ENCODE data around the gene MAP3K6. TPM values are rescaled to one million over a fixed set of nuclear protein-coding genes. Genes with fewer than 3 reads are reported as not detected.
"Not testable (repeated sequence)": the region's sequence is repeated elsewhere in the genome, so short reads cannot be mapped to it uniquely, and the experiment has no call there.

Gene MAP3K6
- total RNA-seq, 2 donors from 2014 or later = 31.3 to 42.1 TPM

DNA sequence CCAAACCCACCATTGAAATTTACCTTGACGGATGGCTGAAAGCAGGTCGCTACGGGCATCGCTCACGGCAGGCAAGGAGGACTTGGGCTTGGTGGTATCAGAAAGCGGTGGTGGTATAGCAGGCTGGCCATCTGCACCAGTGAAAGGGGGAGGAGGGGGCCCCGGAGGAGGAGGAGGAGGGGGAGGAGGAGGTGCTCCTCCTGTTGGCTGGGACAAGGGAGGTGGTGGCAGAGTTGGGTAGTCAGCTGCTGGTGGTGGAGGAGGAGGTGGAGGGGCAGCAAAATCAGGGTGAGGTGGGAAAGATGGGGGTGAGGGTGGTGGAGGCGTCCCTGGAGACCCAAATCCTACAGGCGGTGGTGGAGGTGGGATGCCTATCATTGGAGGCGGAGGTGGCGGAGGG is 42.9 kb upstream of the MAP3K6 start:
- no peak overlapping the region for H3K4me3 ChIP-seq
- H3K4me1 ChIP-seq = peaks cover 3 to 43% of the 10 kb centered on the region in 2 donors
- H3K27me3 ChIP-seq = no peaks in the 10 kb centered on the region
- TF ChIP-seq, protein P1, sequence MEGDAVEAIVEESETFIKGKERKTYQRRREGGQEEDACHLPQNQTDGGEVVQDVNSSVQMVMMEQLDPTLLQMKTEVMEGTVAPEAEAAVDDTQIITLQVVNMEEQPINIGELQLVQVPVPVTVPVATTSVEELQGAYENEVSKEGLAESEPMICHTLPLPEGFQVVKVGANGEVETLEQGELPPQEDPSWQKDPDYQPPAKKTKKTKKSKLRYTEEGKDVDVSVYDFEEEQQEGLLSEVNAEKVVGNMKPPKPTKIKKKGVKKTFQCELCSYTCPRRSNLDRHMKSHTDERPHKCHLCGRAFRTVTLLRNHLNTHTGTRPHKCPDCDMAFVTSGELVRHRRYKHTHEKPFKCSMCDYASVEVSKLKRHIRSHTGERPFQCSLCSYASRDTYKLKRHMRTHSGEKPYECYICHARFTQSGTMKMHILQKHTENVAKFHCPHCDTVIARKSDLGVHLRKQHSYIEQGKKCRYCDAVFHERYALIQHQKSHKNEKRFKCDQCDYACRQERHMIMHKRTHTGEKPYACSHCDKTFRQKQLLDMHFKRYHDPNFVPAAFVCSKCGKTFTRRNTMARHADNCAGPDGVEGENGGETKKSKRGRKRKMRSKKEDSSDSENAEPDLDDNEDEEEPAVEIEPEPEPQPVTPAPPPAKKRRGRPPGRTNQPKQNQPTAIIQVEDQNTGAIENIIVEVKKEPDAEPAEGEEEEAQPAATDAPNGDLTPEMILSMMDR (IDR thresholded peaks at IDR 0.05) = no peak
- peaks cover 79% of the 10 kb centered on the region for H3K36me3 ChIP-seq
- no peak for DNase-seq (ENCODE audit: low spot score)
- H3K9me3 ChIP-seq = no peaks in the 10 kb centered on the region
- no peak overlapping the region for H3K27ac ChIP-seq

DNA sequence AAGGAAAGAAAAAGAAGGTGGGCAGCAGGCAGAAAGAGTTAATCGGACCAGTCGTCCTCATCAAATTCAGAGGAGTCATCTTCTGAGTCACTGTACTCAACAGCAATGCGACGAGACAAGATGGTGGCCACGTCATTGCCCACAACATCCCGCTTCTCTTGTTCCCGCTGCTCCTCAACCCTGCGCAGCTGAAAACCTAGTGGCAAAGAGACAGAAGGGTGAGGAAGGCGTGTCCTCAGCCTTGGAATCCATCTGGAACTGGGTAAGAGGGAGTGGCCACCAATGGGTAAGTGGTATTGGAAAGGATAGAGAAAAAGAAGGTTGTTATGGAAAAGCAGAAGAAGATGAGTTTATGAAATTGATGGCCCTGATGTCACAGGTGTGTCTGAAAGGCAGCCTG is 41.4 kb upstream of the MAP3K6 start:
- no peaks in the 10 kb centered on the region for H3K27me3 ChIP-seq
- TF ChIP-seq, protein P1 (IDR thresholded peaks at IDR 0.05) = no peak
- no peak for DNase-seq (ENCODE audit: low spot score)
- no peak overlapping the region for H3K27ac ChIP-seq
- H3K9me3 ChIP-seq = no peaks in the 10 kb centered on the region
- H3K36me3 ChIP-seq = peaks cover 63% of the 10 kb centered on the region
- no peak overlapping the region for H3K4me3 ChIP-seq
- H3K4me1 ChIP-seq = peaks cover 0 to 52% of the 10 kb centered on the region in 2 donors

DNA sequence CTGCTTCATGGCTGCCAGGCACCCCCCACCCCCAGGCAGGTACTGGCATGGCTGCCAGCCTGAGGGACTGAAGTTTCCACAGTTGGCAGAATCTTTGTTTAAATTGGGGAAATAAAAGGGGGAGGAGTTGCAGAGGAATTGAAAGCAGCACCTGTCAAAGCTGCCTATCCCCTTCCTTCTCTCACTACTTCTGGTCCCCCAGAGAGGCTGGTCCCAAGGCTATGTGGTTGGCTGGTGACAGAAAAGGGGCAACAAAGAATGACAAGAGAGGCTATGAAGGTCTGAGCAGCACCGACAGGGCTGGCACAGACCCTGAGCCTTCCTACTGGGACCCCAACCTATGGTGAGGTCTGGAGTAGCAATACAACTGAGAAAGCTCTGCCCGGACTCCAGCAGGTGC is 40.0 kb upstream of the MAP3K6 start:
- Histone ChIP-seq H3K27ac (peak overlapping the region; percentile 79 to 80), H3K36me3 (peaks cover 51% of the 10 kb centered on the region)

DNA sequence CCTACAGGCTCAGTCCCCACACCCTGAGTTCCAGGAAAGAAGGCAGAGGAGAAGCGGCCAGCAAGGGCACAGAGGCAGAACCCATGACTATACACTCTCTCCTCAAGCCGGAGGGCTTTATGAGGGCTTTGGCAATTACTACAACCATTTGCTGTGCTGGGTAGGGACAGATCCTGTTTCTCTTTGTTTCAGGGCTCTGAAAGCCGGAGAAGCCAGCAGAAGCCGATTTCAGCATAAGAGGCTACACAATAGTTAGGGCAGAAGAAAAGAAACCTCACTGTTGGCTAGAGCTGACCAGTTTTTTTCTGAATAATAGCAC is 39.6 kb upstream of the MAP3K6 start:
- Histone ChIP-seq H3K27ac (peak overlapping the region; percentile 79 to 80), H3K36me3 (peaks cover 46% of the 10 kb centered on the region), H3K4me3 (no peak overlapping the region), H3K9me3 (no peaks in the 10 kb centered on the region), H3K4me1 (peaks cover 0 to 62% of the 10 kb centered on the region in 2 donors), H3K27me3 (no peaks in the 10 kb centered on the region)
- no peak for DNase-seq (ENCODE audit: low spot score)
- TF ChIP-seq, protein P1 (IDR thresholded peaks at IDR 0.05) = no peak

More for the DNA sequence above, 40.0 kb upstream of the MAP3K6 start:
- DNase-seq (ENCODE audit: low spot score); H3K9me3 ChIP-seq; H3K27me3 ChIP-seq; H3K4me3 ChIP-seq: not testable (repeated sequence)
- peaks cover 0 to 57% of the 10 kb centered on the region in 2 donors for H3K4me1 ChIP-seq

DNA sequence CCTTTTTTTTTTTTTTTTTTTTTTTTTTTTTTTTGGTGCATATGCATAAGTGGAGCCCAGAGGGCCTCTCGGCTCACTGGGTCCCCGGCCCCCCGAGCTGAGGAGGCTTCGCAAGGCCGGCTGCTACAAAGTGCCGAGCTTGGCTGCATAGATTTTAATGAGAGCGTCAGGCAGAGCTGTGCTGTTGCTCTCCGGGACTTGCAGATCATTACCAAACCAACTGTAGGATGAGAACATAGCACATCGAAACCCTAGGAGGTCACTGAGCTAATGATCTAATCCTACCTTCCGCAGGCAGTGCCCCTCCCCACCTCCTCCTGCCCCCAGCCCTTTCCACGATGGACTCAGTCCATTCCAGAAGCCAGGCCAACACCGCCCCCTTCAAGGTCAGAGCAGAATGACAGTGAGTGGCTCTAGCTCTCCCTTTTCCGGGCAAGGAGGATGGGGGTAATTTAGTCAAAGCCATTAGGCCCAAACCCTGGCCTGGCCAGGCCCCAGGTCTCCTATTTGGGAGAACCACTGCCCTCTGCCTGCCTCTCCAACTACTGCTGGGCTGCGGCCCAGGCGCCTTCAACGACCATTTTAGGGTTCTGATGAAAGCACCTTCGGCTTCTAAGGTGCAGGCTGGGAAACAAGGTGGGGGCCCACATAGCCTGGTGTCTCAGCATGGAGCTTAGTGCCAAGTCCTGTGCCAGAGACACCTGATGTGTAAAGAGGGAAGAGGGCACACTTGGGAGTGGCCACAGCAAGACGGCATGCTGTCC is 39.0 kb upstream of the MAP3K6 start:
- Histone ChIP-seq H3K27ac (peak overlapping the region; percentile 79 to 80), H3K4me1 (peaks cover 0 to 66% of the 10 kb centered on the region in 2 donors), H3K36me3 (peaks cover 41% of the 10 kb centered on the region)
- not testable (repeated sequence) for H3K27me3 ChIP-seq; H3K9me3 ChIP-seq; DNase-seq (ENCODE audit: low spot score); H3K4me3 ChIP-seq
- TF ChIP-seq, protein P1 (IDR thresholded peaks at IDR 0.05) = peak in 1 of 2 donors; percentile 46

DNA sequence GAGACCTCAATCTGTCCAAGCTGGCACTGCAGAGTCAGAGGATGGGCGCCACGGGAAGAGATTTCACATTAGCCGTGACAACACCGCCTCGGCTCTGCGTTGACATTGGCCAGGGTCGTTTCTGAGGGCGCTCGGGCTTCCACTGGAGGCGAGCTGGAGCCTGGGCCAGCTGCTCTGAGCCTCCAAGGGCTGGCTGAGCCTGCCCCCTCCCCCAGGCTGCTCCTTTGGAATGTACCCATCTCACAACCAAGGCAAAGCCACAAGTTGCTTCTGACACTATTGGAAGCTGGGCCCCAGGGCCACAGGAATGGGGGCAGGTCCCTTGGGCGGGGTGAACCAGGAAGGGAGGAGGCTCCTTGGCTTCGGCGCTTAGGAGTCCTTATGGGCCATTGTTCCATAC is 38.3 kb upstream of the MAP3K6 start:
- peaks cover 34% of the 10 kb centered on the region for H3K36me3 ChIP-seq
- no peak overlapping the region for H3K4me3 ChIP-seq
- H3K27me3 ChIP-seq = no peaks in the 10 kb centered on the region
- DNase-seq (ENCODE audit: low spot score) = no peak
- no peaks in the 10 kb centered on the region for H3K9me3 ChIP-seq
- TF ChIP-seq, protein P1 (IDR thresholded peaks at IDR 0.05) = no peak
- H3K4me1 ChIP-seq = peaks cover 0 to 71% of the 10 kb centered on the region in 2 donors
- H3K27ac ChIP-seq = peak overlapping the region; percentile 79 to 80
